Choroid plexus epithelial cell (primary cell): ENCODE results near the gene ASZ1.

ENCODE experiments used
- DNase-seq: peaks from one replicate; pipeline ENCODE4 v3.0.0-alpha.2; 2010; ENCODE audit warnings: low read depth
- H3K4me3 ChIP-seq: 2 replicates; pipeline ENCODE4 v1.5.1; 2011; ENCODE audit warnings: low read depth, mild to moderate bottlenecking, control low read depth, low read length, moderate library complexity
- TF ChIP-seq, protein P1 (sequence below): conservative IDR thresholded peaks from 2 replicates; pipeline ENCODE4 v1.5.1; 2011; ENCODE audit warnings: low read depth, mild to moderate bottlenecking, control low read depth, inconsistent platforms, low read length, moderate library complexity

The ASZ1 gene

DNA sequence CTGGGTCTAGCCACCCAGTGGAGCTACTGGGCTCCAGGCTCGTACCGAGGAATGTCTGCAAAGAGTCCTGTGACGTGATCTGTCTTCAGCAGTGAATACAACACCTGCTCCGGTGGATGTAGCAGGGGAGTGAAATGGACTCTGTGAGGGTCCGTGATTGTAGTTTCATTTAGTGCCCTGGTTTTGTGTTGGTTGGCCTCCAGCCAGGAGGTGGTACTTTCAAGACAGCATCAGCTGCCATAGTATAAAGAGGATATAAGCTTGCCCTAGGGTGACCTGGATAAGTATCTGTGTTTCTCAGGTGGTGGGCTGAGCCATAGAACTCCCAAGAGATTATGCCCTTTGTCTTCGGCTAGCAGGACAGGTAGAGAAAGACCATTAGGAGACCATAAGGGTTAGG, 79.8 kb downstream of the ASZ1 start:
- H3K4me3 ChIP-seq, result no peak overlapping the region
- TF ChIP-seq, protein P1, sequence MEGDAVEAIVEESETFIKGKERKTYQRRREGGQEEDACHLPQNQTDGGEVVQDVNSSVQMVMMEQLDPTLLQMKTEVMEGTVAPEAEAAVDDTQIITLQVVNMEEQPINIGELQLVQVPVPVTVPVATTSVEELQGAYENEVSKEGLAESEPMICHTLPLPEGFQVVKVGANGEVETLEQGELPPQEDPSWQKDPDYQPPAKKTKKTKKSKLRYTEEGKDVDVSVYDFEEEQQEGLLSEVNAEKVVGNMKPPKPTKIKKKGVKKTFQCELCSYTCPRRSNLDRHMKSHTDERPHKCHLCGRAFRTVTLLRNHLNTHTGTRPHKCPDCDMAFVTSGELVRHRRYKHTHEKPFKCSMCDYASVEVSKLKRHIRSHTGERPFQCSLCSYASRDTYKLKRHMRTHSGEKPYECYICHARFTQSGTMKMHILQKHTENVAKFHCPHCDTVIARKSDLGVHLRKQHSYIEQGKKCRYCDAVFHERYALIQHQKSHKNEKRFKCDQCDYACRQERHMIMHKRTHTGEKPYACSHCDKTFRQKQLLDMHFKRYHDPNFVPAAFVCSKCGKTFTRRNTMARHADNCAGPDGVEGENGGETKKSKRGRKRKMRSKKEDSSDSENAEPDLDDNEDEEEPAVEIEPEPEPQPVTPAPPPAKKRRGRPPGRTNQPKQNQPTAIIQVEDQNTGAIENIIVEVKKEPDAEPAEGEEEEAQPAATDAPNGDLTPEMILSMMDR, result no peak
- no peak for DNase-seq

- no peak for DNase-seq
- TF ChIP-seq, protein P1, result no peak
- H3K4me3 ChIP-seq, result no peak overlapping the region
Observed at GRCh38 chr7:117346161-117346560, 81.1 kb downstream of the ASZ1 start.

- DNase-seq, result peak; percentile 24
- H3K4me3 ChIP-seq, result no peak overlapping the region
- TF ChIP-seq, protein P1, result peak; percentile 12
Observed at GRCh38 chr7:117338020-117338419, 89.3 kb downstream of the ASZ1 start.

DNA sequence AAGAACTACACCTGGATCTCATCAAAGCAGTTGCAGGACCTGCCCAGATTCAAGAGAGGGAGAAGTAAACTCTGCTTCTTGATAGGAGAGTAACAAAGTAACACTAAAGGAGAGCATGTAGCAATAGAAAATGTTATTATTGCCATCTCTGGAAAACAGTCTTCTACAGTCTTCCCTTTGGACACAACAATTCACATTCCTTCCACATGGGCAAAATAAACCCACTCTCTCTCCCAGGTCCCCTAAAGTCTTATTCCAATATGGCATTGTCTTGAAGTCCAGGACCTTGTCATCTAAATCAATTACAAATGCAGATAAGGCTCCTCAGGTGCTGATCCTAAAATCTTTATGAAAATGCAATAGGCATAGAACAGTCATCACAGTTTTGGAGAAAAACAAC, 94.1 kb downstream of the ASZ1 start:
- TF ChIP-seq, protein P1, result peak; percentile 2
- no peak overlapping the region for H3K4me3 ChIP-seq
- DNase-seq, result no peak

- TF ChIP-seq, protein P1, result no peak
- H3K4me3 ChIP-seq, result no peak overlapping the region
- no peak for DNase-seq
Observed at GRCh38 chr7:117332031-117332430, 95.3 kb downstream of the ASZ1 start.

DNA sequence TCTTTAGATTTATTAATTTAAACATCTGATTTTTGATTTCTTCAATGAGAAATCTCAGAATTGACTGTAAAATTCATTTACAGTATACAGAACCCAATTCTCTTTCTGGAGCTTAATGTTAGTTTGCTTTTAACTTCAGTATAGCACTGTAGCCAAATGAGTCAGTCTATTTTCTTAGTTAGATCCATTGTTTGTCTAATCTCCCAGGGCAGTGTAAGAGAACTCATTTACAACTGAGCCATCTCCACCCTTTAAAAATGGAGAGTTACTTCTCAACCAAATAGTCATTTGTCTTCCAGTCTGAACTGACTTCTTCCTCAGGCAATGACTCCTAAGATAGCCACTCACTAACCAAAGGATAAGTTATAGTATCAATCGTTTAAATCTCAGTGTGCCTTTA, 101.5 kb downstream of the ASZ1 start:
- H3K4me3 ChIP-seq, result no peak overlapping the region
- TF ChIP-seq, protein P1, result no peak
- no peak for DNase-seq

DNA sequence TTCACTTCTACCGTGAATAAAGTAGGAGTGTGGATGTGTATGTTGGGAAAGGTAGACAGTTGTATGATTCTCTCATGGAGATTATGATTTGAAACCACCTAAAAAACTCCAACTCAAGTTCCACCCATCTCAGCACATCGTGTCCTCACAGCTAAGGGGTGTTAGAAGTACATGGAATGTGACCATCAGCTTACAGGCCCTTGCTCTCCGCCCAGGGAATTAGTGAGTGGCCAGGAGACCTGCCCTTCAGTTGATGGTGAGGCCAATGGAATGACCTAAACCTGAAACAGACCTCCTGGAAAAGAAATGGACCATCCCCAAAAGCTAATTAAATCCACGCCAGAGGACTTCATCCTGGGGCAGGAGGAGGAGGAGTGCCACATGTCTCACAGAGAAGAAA, 102.3 kb downstream of the ASZ1 start:
- H3K4me3 ChIP-seq, result no peak overlapping the region
- DNase-seq, result no peak
- TF ChIP-seq, protein P1, result no peak
